Mesenchymal stem cell (in vitro differentiated cells and primary cell): ENCODE data around the gene COA3.

Source experiments
- DNase-seq: peaks from one replicate; pipeline ENCODE4 v3.0.0-alpha.2; 2013
- H2AFZ ChIP-seq: one replicate; pipeline ENCODE4 v1.6.1; 2013; ENCODE audit warnings: low read depth, mild to moderate bottlenecking, control low read depth, inconsistent platforms, low read length, moderate library complexity
- H2AK5ac ChIP-seq: 2 replicates; pipeline ENCODE4 v1.6.1; 2013; ENCODE audit warnings: low read length, moderate library complexity, mild to moderate bottlenecking, inconsistent platforms; ENCODE audit not compliant: severe bottlenecking
- H2BK120ac ChIP-seq: one replicate; pipeline ENCODE4 v1.6.1; 2013; ENCODE audit warnings: low read depth, mild to moderate bottlenecking, inconsistent platforms, low read length, moderate library complexity
- H2BK12ac ChIP-seq, 2 experiments: one replicate each; pipeline ENCODE4 v1.6.1; 2013; ENCODE audit warnings: inconsistent platforms in 2 of 2, low read length in 2 of 2, mild to moderate bottlenecking in 2 of 2, moderate library complexity in 2 of 2, control low read depth in 1 of 2
- H2BK15ac ChIP-seq: one replicate; pipeline ENCODE4 v1.6.1; 2013; ENCODE audit warnings: mild to moderate bottlenecking, low read depth, inconsistent platforms; ENCODE audit not compliant: poor library complexity, severe bottlenecking
- H2BK5ac ChIP-seq: 2 replicates; pipeline ENCODE4 v1.6.1; 2013; ENCODE audit warnings: low read depth, mild to moderate bottlenecking, low read length, control low read depth, inconsistent platforms; ENCODE audit not compliant: poor library complexity, severe bottlenecking
- H3K14ac ChIP-seq, 2 experiments: one replicate each; pipeline ENCODE4 v1.6.1; 2013; ENCODE audit warnings: inconsistent platforms in 2 of 2, low read length in 2 of 2, control low read depth in 1 of 2, mild to moderate bottlenecking in 1 of 2, moderate library complexity in 1 of 2
- H3K18ac ChIP-seq, 2 experiments: one replicate each; pipeline ENCODE4 v1.6.1; 2013; ENCODE audit warnings: inconsistent platforms in 2 of 2, low read length in 2 of 2, control low read depth in 1 of 2, low read depth in 1 of 2, mild to moderate bottlenecking in 1 of 2
- H3K23ac ChIP-seq, 2 experiments: one replicate each; pipeline ENCODE4 v1.6.1; 2013; ENCODE audit warnings: inconsistent platforms in 2 of 2, low read length in 2 of 2, mild to moderate bottlenecking in 2 of 2, moderate library complexity in 2 of 2, control low read depth in 1 of 2
- H3K27ac ChIP-seq: 2 replicates; pipeline ENCODE4 v1.5.1; 2013; ENCODE audit warnings: mild to moderate bottlenecking, moderate library complexity, low read length, control low read depth, inconsistent platforms; ENCODE audit not compliant: poor library complexity, severe bottlenecking
- H3K27me3 ChIP-seq, 2 experiments: 2 replicates each; pipeline versions ENCODE4 v1.6.1 to v1.7.0; 2013; ENCODE audit warnings: low read length in 2 of 2, mild to moderate bottlenecking in 2 of 2, moderate library complexity in 2 of 2, control low read depth in 1 of 2, inconsistent platforms in 1 of 2; ENCODE audit not compliant: control insufficient read depth in 1 of 2, insufficient read depth in 1 of 2
- H3K36me3 ChIP-seq, 2 experiments: 2 replicates each; pipeline versions ENCODE4 v1.6.1 to v1.7.0; 2013; ENCODE audit warnings: low read length in 2 of 2, control low read depth in 1 of 2, inconsistent platforms in 1 of 2, low read depth in 1 of 2, mild to moderate bottlenecking in 1 of 2; ENCODE audit not compliant: insufficient read depth in 2 of 2, control insufficient read depth in 1 of 2
- H3K4ac ChIP-seq, 2 experiments: one replicate each; pipeline ENCODE4 v1.6.1; 2013; ENCODE audit warnings: inconsistent platforms in 2 of 2, low read length in 2 of 2, mild to moderate bottlenecking in 2 of 2, moderate library complexity in 2 of 2, control low read depth in 1 of 2, low read depth in 1 of 2
- H3K4me1 ChIP-seq: 2 replicates; pipeline ENCODE4 v1.6.1; 2013; ENCODE audit warnings: low read depth, low read length, control low read depth; ENCODE audit not compliant: control insufficient read depth, insufficient read depth
- H3K4me2 ChIP-seq: 2 replicates; pipeline ENCODE4 v1.6.1; 2013; ENCODE audit warnings: low read length, mild to moderate bottlenecking, inconsistent platforms; ENCODE audit not compliant: poor library complexity, severe bottlenecking
- H3K4me3 ChIP-seq, 2 experiments: 2 replicates each; pipeline versions ENCODE4 v1.5.1 to v1.7.0; 2013; ENCODE audit warnings: low read length in 2 of 2, mild to moderate bottlenecking in 2 of 2, control low read depth in 1 of 2, low read depth in 1 of 2; ENCODE audit not compliant: insufficient read depth in 1 of 2
- H3K79me1 ChIP-seq: replicated peaks from 2 replicates; pipeline ENCODE4 v1.6.1; 2013; ENCODE audit warnings: mild to moderate bottlenecking, control low read depth, low read length, inconsistent platforms; ENCODE audit not compliant: poor library complexity, severe bottlenecking
- H3K9ac ChIP-seq: 2 replicates; pipeline ENCODE4 v1.7.0; 2013; ENCODE audit warnings: mild to moderate bottlenecking, low read length, moderate library complexity
- H3K9me3 ChIP-seq: 2 replicates; pipeline ENCODE4 v1.7.0; 2013; ENCODE audit warnings: mild to moderate bottlenecking, low read length; ENCODE audit not compliant: control insufficient read depth
- H4K8ac ChIP-seq: one replicate; pipeline ENCODE4 v1.6.1; 2013; ENCODE audit warnings: inconsistent platforms, mild to moderate bottlenecking, low read length, moderate library complexity
- H4K91ac ChIP-seq: one replicate; pipeline ENCODE4 v1.6.1; 2013; ENCODE audit warnings: mild to moderate bottlenecking, low read length, inconsistent platforms
- WGBS: methylation state at CpG from one replicate; pipeline ENCODE4 v1.1.7; 2013; ENCODE audit warnings: mixed read lengths; 5-methylcytosine and 5-hydroxymethylcytosine counted together

COA3 gene

DNA sequence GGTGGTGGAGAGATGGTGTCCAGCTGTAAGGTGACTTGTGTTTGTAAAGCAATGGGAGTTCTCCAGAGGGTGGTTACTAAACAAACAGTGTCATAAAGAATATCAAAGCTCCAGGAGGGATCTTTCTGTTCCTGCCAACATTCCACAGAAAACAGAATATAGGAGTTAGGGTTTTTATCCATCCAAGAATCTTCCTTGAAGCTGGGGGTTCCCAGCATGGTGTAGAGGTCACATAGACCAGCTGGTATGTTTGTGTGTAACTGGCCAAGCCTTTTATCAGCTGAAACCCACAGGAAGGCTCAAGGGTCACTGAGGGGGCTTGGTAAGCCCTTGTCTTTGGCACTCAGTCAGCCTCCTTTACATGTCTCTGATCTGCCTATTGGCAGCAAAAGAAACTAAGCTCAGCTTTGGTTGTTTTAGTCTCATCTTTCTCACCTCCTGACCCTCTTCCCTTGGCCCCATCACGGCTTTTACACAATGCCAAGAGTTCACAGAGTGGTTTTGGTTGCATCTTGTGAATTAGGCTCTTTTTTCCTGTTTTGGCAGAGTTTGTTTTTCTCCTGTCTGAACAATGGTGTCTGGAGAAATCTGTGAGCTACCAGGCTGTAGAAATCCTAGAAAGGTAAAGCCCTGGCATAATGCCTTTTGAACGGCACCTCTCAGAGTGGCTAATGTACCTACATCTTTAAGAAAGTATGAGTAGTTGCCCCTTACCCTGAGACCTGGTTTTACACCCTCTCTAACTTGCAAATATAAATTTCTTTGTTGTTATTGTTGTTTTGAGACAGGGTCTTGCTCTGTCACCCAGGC is 4.8 kb upstream of the COA3 start:
- H3K4me1 ChIP-seq: peaks cover 7% of the 10 kb centered on the region
- peaks cover 0 to 1% of the 10 kb centered on the region in 2 experiments for H3K36me3 ChIP-seq
- H4K91ac ChIP-seq: no peak overlapping the region
- H2AK5ac ChIP-seq: no peak overlapping the region
- H2BK15ac ChIP-seq: no peak overlapping the region
- H2AFZ ChIP-seq: no peak overlapping the region
- no peak overlapping the region for H3K4me3 ChIP-seq
- no peak overlapping the region for H3K9ac ChIP-seq
- no peak overlapping the region for H3K14ac ChIP-seq
- H3K4me2 ChIP-seq: peak overlapping the region; percentile 30
- no peak overlapping the region for H3K4ac ChIP-seq
- DNase-seq: peak; percentile 22
- no peak overlapping the region for H4K8ac ChIP-seq
- H2BK5ac ChIP-seq: no peak overlapping the region
- no peak overlapping the region for H2BK120ac ChIP-seq
- no peaks in the 10 kb centered on the region for H3K9me3 ChIP-seq
- H3K23ac ChIP-seq: no peak overlapping the region
- H2BK12ac ChIP-seq: no peak overlapping the region
- no peaks in the 10 kb centered on the region for H3K27me3 ChIP-seq
- WGBS: 100% methylated on average over 1 of the region's 2 CpGs
- H3K79me1 ChIP-seq: peaks cover 2% of the 10 kb centered on the region
- peak overlapping the region; percentile 40 for H3K27ac ChIP-seq
- H3K18ac ChIP-seq: no peak overlapping the region

GRCh38 chr17:42798011-42798382 is 507 bp downstream of the COA3 start:
- Histone ChIP-seq H3K4me2 (peak overlapping the region; percentile 81), H3K4ac (peak overlapping the region in 1 of 2 experiments; percentile 77), H4K91ac (no peak overlapping the region), H2BK12ac (no peak overlapping the region), H4K8ac (peak overlapping the region; percentile 19), H2AFZ (no peak overlapping the region), H3K36me3 (peaks cover 15 to 24% of the 10 kb centered on the region in 2 experiments), H3K4me3 (peak overlapping the region; percentile 96 to 99), H2BK5ac (no peak overlapping the region), H3K27ac (no peak overlapping the region), H3K18ac (peak overlapping the region in 1 of 2 experiments; percentile 98), H3K23ac (no peak overlapping the region), H3K14ac (no peak overlapping the region), H2AK5ac (no peak overlapping the region), H3K27me3 (no peaks in the 10 kb centered on the region), H3K9ac (peak overlapping the region; percentile 96), H3K9me3 (no peaks in the 10 kb centered on the region), H3K79me1 (peaks cover 18% of the 10 kb centered on the region), H2BK120ac (no peak overlapping the region), H3K4me1 (peaks cover 19% of the 10 kb centered on the region), H2BK15ac (no peak overlapping the region)
- no peak for DNase-seq
- WGBS: 59% methylated on average over 7 of the region's 10 CpGs

- Histone ChIP-seq H2AFZ (no peak overlapping the region), H4K8ac (peak overlapping the region; percentile 19), H2BK120ac (no peak overlapping the region), H3K27me3 (no peaks in the 10 kb centered on the region), H3K4me3 (peak overlapping the region; percentile 31 to 99), H2BK5ac (no peak overlapping the region), H2AK5ac (no peak overlapping the region), H3K27ac (no peak overlapping the region), H3K4ac (peak overlapping the region in 1 of 2 experiments; percentile 77), H2BK15ac (no peak overlapping the region), H3K36me3 (peaks cover 15 to 24% of the 10 kb centered on the region in 2 experiments), H3K4me2 (peak overlapping the region; percentile 81), H3K79me1 (peaks cover 18% of the 10 kb centered on the region), H3K9me3 (no peaks in the 10 kb centered on the region), H3K4me1 (peaks cover 19% of the 10 kb centered on the region), H4K91ac (no peak overlapping the region), H3K9ac (peak overlapping the region; percentile 96), H3K23ac (no peak overlapping the region), H3K14ac (no peak overlapping the region), H3K18ac (no peak overlapping the region), H2BK12ac (no peak overlapping the region)
- WGBS: 94% methylated on average over 10 of the region's 10 CpGs
- no peak for DNase-seq
These were observed 1.2 kb downstream of the COA3 start for GRCh38 chr17:42797067-42798007.
